Trophoblast cell (in vitro differentiated cells and primary cell): ENCODE results near the gene ZNF480. TPM values are rescaled to one million over a fixed set of nuclear protein-coding genes. Genes with fewer than 3 reads are reported as not detected.
A peak's percentile ranks its signal among the peaks of the same experiment; 100 is the strongest.
"Not testable (repeated sequence)": the region's sequence is repeated elsewhere in the genome, so short reads cannot be mapped to it uniquely, and the experiment has no call there.

Source experiments
- DNase-seq, 2 donors: peaks; one replicate each; pipeline ENCODE4 v3.0.0-alpha.2; 2016
- H2AFZ ChIP-seq: 2 replicates; pipeline ENCODE4 v1.6.1; 2013; ENCODE audit warnings: low read length, moderate library complexity, mild to moderate bottlenecking; ENCODE audit not compliant: insufficient read depth, poor library complexity
- H2AK5ac ChIP-seq: 2 replicates; pipeline ENCODE4 v1.6.1; 2013; ENCODE audit warnings: mild to moderate bottlenecking, low read length
- H2BK120ac ChIP-seq: 2 replicates; pipeline ENCODE4 v1.6.1; 2013; ENCODE audit warnings: low read length, mild to moderate bottlenecking, moderate library complexity; ENCODE audit not compliant: insufficient read depth, poor library complexity
- H2BK12ac ChIP-seq: 2 replicates; pipeline ENCODE4 v1.6.1; 2013; ENCODE audit warnings: mild to moderate bottlenecking, low read length, moderate library complexity
- H2BK5ac ChIP-seq: 2 replicates; pipeline ENCODE4 v1.6.1; 2013; ENCODE audit warnings: low read length, low read depth, moderate library complexity, mild to moderate bottlenecking; ENCODE audit not compliant: poor library complexity
- H3K14ac ChIP-seq: 2 replicates; pipeline ENCODE4 v1.6.1; 2013; ENCODE audit warnings: mild to moderate bottlenecking, low read length
- H3K18ac ChIP-seq: 2 replicates; pipeline ENCODE4 v1.6.1; 2013; ENCODE audit warnings: mild to moderate bottlenecking, low read length
- H3K23ac ChIP-seq: 2 replicates; pipeline ENCODE4 v1.6.1; 2013; ENCODE audit warnings: low read length
- H3K27ac ChIP-seq: 2 replicates; pipeline ENCODE4 v1.5.1; 2013; ENCODE audit warnings: low read depth, mild to moderate bottlenecking, inconsistent platforms, low read length, moderate library complexity
- H3K27me3 ChIP-seq: 2 replicates; pipeline ENCODE4 v1.6.1; 2013; ENCODE audit warnings: inconsistent platforms, mild to moderate bottlenecking, low read length, moderate library complexity; ENCODE audit not compliant: insufficient read depth
- H3K36me3 ChIP-seq, 2 experiments: 1 replicate in 1 of 2; 2 replicates in 1 of 2; pipeline ENCODE4 v1.6.1; 2013; ENCODE audit warnings: low read length in 2 of 2, mild to moderate bottlenecking in 2 of 2, moderate library complexity in 1 of 2; ENCODE audit not compliant: insufficient read depth in 2 of 2, control insufficient read depth in 1 of 2
- H3K4ac ChIP-seq: 2 replicates; pipeline ENCODE4 v1.6.1; 2013; ENCODE audit warnings: low read depth, mild to moderate bottlenecking, low read length, moderate library complexity
- H3K4me1 ChIP-seq, 2 experiments: 1 replicate in 1 of 2; 2 replicates in 1 of 2; pipeline ENCODE4 v1.6.1; 2013; ENCODE audit warnings: low read length in 2 of 2, mild to moderate bottlenecking in 2 of 2, moderate library complexity in 1 of 2; ENCODE audit not compliant: insufficient read depth in 2 of 2, control insufficient read depth in 1 of 2
- H3K4me2 ChIP-seq: 2 replicates; pipeline ENCODE4 v1.6.1; 2013; ENCODE audit warnings: inconsistent platforms, mild to moderate bottlenecking, low read length, moderate library complexity
- H3K4me3 ChIP-seq: 2 replicates; pipeline ENCODE4 v1.5.1; 2013; ENCODE audit warnings: mild to moderate bottlenecking, low read depth, low read length, inconsistent platforms
- H3K79me1 ChIP-seq: one replicate; pipeline ENCODE4 v1.6.1; 2013; ENCODE audit warnings: low read length
- H3K79me2 ChIP-seq: 2 replicates; pipeline ENCODE4 v1.6.1; 2013; ENCODE audit warnings: low read length, mild to moderate bottlenecking; ENCODE audit not compliant: control insufficient read depth, insufficient read depth, poor library complexity
- H3K9ac ChIP-seq: 2 replicates; pipeline ENCODE4 v1.6.1; 2013; ENCODE audit warnings: mild to moderate bottlenecking, low read length
- H3K9me3 ChIP-seq: 2 replicates; pipeline ENCODE4 v1.6.1; 2013; ENCODE audit warnings: low read depth, mild to moderate bottlenecking, control low read depth, inconsistent platforms, low read length; ENCODE audit not compliant: insufficient read depth
- H4K12ac ChIP-seq: 2 replicates; pipeline ENCODE4 v1.6.1; 2013; ENCODE audit warnings: low read depth, mild to moderate bottlenecking, low read length, moderate library complexity
- H4K8ac ChIP-seq: 2 replicates; pipeline ENCODE4 v1.6.1; 2013; ENCODE audit warnings: low read depth, mild to moderate bottlenecking, low read length, moderate library complexity
- H4K91ac ChIP-seq: one replicate; pipeline ENCODE4 v1.6.1; 2013; ENCODE audit warnings: low read depth, mild to moderate bottlenecking, low read length, moderate library complexity
- WGBS: extraction: QIAGEN DNeasy Blood & Tissue Kit; methylation state at CpG from one replicate; pipeline ENCODE4 v1.1.7; 2013; ENCODE audit warnings: missing lambda C conversion rate; ENCODE audit not compliant: insufficient read length, insufficient coverage; ENCODE audit errors: extremely low coverage; 5-methylcytosine and 5-hydroxymethylcytosine counted together
- polyA plus RNA-seq: library from polyadenylated mRNA; stranded (reverse); fragments of 200-250 nt; gene quantifications from 2 replicates; pipeline ENCODE4 v1.2.3, GENCODE V29; 2013

ZNF480 gene
- 9.3 and 10.7 TPM in 2 replicates for polyA plus RNA-seq

GRCh38 chr19:52296773-52297600, at the start of gene ZNF480:
TSS of gene ZNF480 (plus strand) at chr19:52297169. CDS start at chr19:52300413, 3,244 bp downstream.
- H3K23ac ChIP-seq = no peak within 1 kb of the TSS
- H3K4ac ChIP-seq = peak within 1 kb of the TSS; percentile 76
- peak within 1 kb of the TSS; percentile 92 for H3K14ac ChIP-seq
- H3K36me3 ChIP-seq = peaks cover 17 to 24% of the 10 kb centered on the region in 2 experiments
- peak within 1 kb of the TSS; percentile 93 for H3K4me2 ChIP-seq
- peak within 1 kb of the TSS; percentile 24 for H2BK12ac ChIP-seq
- DNase-seq = peak; percentile 51 to 81
- peak within 1 kb of the TSS; percentile 92 for H2AFZ ChIP-seq
- H3K9ac ChIP-seq = peak within 1 kb of the TSS; percentile 92
- peak within 1 kb of the TSS; percentile 97 for H4K91ac ChIP-seq
- peaks cover 7% of the 10 kb centered on the region for H3K79me1 ChIP-seq
- peaks cover 4 to 7% of the 10 kb centered on the region in 2 experiments for H3K4me1 ChIP-seq
- peak within 1 kb of the TSS; percentile 97 for H4K8ac ChIP-seq
- peaks cover 6% of the 10 kb centered on the region for H3K9me3 ChIP-seq
- peak within 1 kb of the TSS; percentile 96 for H4K12ac ChIP-seq
- H3K4me3 ChIP-seq = peak within 1 kb of the TSS; percentile 75
- peak within 1 kb of the TSS; percentile 97 for H3K18ac ChIP-seq
- H2BK5ac ChIP-seq = peak within 1 kb of the TSS; percentile 80
- peak within 1 kb of the TSS; percentile 37 for H3K27ac ChIP-seq
- H2BK120ac ChIP-seq = peak within 1 kb of the TSS; percentile 83
- H3K27me3 ChIP-seq = no peaks in the 10 kb centered on the region
- WGBS = no CpG with 5 or more reads among the region's 75 CpGs
- H3K79me2 ChIP-seq = peaks cover 6% of the 10 kb centered on the region
- H2AK5ac ChIP-seq = peak within 1 kb of the TSS; percentile 39

- Histone ChIP-seq H2BK12ac (no peak overlapping the region), H3K4me3 (no peak overlapping the region), H2AK5ac (no peak overlapping the region), H3K9ac (no peak overlapping the region), H3K4me2 (no peak overlapping the region), H3K18ac (no peak overlapping the region), H3K23ac (no peak overlapping the region), H4K8ac (no peak overlapping the region), H3K79me1 (no peaks in the 10 kb centered on the region), H2AFZ (no peak overlapping the region), H2BK5ac (no peak overlapping the region), H4K91ac (no peak overlapping the region), H3K4me1 (no peaks in the 10 kb centered on the region), H3K79me2 (no peaks in the 10 kb centered on the region), H3K14ac (no peak overlapping the region), H4K12ac (no peak overlapping the region), H3K36me3 (no peaks in the 10 kb centered on the region), H2BK120ac (no peak overlapping the region), H3K4ac (no peak overlapping the region), H3K27ac (no peak overlapping the region), H3K9me3 (no peaks in the 10 kb centered on the region), H3K27me3 (no peaks in the 10 kb centered on the region)
- DNase-seq = peak; percentile 55 to 72
- WGBS = no CpG with 5 or more reads among the region's 6 CpGs
Measured at GRCh38 chr19:52248241-52248640, 48.7 kb upstream of the ZNF480 start.

- no peak overlapping the region for H2BK120ac ChIP-seq
- H2AFZ ChIP-seq = no peak overlapping the region
- no peak overlapping the region for H3K27ac ChIP-seq
- H3K4me1 ChIP-seq = no peaks in the 10 kb centered on the region
- H4K8ac ChIP-seq = no peak overlapping the region
- no peak for DNase-seq
- no peaks in the 10 kb centered on the region for H3K79me2 ChIP-seq
- no peak overlapping the region for H2BK5ac ChIP-seq
- H3K4me3 ChIP-seq = no peak overlapping the region
- H4K12ac ChIP-seq = no peak overlapping the region
- H3K4ac ChIP-seq = no peak overlapping the region
- no peaks in the 10 kb centered on the region for H3K36me3 ChIP-seq
- H4K91ac ChIP-seq = no peak overlapping the region
- no peaks in the 10 kb centered on the region for H3K27me3 ChIP-seq
- no peak overlapping the region for H3K23ac ChIP-seq
- H3K18ac ChIP-seq = no peak overlapping the region
- H3K4me2 ChIP-seq = no peak overlapping the region
- H2BK12ac ChIP-seq = no peak overlapping the region
- H3K9me3 ChIP-seq = no peaks in the 10 kb centered on the region
- no CpG with 5 or more reads among the region's 5 CpGs for WGBS
- no peaks in the 10 kb centered on the region for H3K79me1 ChIP-seq
- no peak overlapping the region for H3K14ac ChIP-seq
- H2AK5ac ChIP-seq = no peak overlapping the region
- H3K9ac ChIP-seq = no peak overlapping the region
Measured at GRCh38 chr19:52258426-52258825, 38.5 kb upstream of the ZNF480 start.

DNA sequence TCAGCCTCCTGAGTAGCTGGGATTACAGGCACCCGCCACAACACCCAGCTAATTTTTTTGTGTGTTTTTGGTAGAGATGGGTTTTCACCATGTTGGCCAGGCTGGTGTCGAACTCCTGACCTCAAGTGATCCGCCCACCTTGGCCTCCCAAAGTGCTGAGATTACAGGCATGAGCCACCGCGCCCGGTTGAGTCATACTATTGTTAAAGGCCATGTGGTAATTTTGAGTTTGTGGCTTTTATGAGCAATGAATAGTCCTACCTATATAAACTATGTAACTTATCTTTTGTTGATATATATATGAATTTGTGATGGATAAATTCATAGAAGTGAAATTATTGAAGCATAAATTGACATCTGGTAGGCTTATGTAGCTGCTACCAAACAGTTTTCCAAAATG, 31.4 kb upstream of the ZNF480 start:
- not testable (repeated sequence) for H2AK5ac ChIP-seq, H3K9me3 ChIP-seq, H3K27me3 ChIP-seq, H4K12ac ChIP-seq, H3K79me1 ChIP-seq, H2BK120ac ChIP-seq, H3K4me1 ChIP-seq, H3K23ac ChIP-seq, H3K4ac ChIP-seq, H3K27ac ChIP-seq, H3K79me2 ChIP-seq, H2BK5ac ChIP-seq, DNase-seq, H2BK12ac ChIP-seq, H4K8ac ChIP-seq, H3K36me3 ChIP-seq, H2AFZ ChIP-seq, H3K14ac ChIP-seq, H3K18ac ChIP-seq, H3K4me3 ChIP-seq, H4K91ac ChIP-seq, H3K9ac ChIP-seq, H3K4me2 ChIP-seq
- no CpG with 5 or more reads among the region's 6 CpGs for WGBS
